HG03175 (cell line): ENCODE results near the gene TOX2.

Experiments
- ATAC-seq: cut with Tn5 transposase; IDR thresholded peaks from one replicate; pipeline ENCODE4 v1.9.1; 2021; ENCODE audit warnings: mild to moderate bottlenecking, moderate library complexity; ENCODE audit not compliant: unreplicated experiment

Gene TOX2

GRCh38 chr20:43974695-43975094 lies 60.0 kb downstream of the TOX2 start:
- no peak for ATAC-seq

GRCh38 chr20:43975096-43975768 lies 60.6 kb downstream of the TOX2 start:
- no peak for ATAC-seq

DNA sequence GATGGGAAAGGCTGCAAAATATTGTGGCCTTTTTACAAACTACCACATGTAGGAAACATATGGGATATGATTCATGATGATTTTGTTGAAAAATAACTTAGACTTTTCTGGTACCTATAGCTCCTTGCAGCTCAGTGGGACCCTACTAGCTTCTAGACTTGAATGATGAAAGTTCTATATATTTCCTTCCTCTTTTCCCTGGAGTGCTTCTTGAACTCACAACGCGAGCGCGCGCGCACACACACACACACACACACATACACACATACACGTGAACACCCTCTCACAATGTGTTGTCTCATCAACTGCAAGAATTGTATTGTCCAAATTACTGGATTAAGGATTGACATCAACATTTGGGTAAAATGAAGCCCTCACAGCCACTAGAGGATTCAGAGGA lies 61.9 kb downstream of the TOX2 start:
- ATAC-seq, result no peak

DNA sequence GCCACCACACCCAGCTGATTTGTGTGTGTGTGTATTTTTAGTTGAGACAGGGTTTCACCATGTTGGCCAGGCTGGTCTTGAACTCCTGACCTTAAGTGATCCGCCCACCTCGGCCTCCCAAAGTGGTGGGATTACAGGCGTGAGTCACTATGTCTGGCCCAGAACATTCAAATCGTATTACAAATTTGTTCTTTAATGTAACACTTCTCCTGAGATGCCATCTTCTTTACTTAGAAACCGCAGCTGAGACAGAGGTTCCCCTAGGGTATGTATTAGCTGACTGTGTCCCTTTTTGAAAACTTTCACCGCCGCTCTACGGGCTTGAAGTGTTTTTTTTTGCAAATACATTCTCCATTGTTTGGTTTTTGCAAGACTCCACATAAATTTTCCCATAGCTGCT lies 62.6 kb downstream of the TOX2 start:
- no peak for ATAC-seq

GRCh38 chr20:43977962-43978361 lies 63.3 kb downstream of the TOX2 start:
- no peak for ATAC-seq

DNA sequence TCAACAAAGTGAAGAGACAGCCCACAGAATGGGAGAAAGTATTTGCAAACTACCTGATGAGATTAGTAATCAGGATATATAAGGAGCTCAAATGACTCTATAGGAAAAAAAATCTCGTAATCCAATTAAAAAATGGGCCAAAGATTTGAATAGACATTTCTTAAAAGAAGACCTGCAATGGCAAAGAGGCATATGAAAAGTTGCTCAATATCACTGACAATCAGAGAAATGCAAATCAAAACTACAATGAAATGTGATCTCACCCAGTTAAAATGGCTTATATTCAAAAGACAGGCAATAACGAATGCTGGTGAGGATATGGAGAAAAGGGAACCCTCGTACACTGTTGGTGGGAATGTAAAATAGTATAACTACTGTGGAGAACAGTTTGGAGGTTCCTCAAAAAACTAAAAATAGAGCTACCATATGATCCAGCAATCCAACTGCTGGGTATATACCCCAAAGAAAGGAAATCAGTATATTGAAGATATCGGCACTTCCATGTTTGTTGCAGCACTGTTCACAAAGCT lies 65.0 kb downstream of the TOX2 start:
- no peak for ATAC-seq

- ATAC-seq, result no peak
These were observed 66.9 kb downstream of the TOX2 start for GRCh38 chr20:43981540-43981939.

DNA sequence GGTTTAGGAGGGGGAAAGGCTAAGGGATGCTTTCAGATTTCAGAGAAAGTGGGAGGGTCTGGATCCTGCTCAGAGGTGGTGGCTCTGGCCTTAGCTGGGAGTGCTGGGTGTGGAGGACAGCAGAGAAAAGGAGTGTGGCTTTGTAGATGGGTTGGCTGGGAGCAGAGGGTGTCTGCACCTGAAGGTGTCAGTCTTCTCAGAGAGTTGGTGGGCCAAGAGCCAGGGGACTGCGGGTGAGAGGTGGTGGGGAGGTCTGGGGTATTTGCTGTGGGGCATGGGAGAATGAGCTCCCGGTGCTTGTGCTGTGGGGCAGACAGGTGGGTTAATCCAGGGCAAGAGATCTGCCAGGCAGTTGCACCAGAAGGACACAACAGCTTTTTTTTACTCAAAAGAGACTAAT lies 67.4 kb downstream of the TOX2 start:
- no peak for ATAC-seq

GRCh38 chr20:43982886-43983285 lies 68.2 kb downstream of the TOX2 start:
- ATAC-seq, result no peak

GRCh38 chr20:43983359-43983758 lies 68.7 kb downstream of the TOX2 start:
- ATAC-seq, result no peak

GRCh38 chr20:43983904-43984361 lies 69.3 kb downstream of the TOX2 start:
- no peak for ATAC-seq

DNA sequence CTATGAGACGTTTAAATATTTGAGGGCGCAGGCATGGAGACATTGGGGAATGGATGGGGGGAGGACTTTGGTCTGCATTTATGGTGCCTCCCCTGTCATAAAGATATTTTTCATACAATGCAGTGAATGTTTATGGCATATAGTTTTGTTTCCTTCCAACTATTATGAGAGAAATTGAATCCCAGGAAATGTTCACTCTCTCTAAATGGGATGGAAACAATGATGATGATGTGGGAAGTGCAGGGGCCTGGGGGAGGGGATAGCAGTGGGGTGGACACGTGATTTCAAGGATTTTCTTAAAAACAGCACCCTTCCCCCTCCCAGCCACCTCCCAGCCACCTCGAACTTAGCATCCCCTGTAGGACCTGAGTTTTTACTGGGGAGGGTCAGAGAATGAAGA lies 69.9 kb downstream of the TOX2 start:
- no peak for ATAC-seq

DNA sequence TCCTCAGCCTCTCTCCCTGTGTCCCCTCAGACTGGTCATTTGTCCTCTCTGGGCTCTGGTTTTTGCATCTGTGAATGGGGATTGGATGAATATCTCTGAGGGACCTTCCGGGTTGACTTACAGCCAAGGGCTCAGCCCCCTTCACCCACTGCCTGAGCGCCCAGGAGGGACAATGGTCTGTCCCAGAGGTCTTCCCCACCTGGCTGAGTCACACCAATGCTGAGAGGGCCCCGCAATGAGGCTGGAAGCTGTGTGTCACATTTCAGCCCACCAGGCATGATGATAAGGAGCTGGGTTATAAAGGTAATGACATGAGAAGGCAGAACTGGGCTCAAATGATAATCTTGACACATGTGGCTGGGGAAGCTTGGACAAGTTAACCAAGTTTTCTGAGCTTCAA lies 70.5 kb downstream of the TOX2 start:
- no peak for ATAC-seq

DNA sequence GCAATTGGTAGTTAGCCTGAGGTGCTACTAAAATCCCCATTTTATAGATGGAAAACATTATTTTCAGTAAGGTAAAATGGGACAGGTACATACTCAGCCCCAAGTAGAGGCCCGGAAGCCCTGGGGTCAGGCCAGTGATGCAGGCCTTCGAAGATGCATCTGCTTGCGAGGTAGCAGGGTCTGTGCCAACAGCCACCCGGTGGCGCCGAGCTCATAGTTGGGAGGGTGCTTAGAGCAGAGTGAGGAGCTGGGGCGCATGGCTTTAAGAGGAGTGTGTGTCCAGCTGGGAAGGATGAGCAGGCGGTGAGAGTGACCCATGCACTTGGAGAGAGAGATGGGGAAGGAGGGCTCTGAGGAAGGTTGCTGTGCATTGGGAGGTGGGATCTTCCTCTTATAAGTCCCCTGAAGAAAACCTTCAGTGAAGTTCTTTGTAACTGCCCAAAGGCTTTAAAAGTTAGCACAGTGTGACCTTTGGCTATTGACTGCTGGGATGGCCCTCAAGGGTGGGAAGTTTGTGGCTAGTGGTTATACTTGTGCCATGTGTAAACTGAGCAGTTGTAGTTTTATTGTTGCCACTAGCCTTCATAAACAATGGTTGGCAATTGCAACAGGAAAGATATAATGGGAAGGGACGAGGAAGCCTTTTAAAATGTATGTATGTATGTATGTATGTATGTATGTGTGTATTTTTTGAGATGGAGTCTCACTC lies 71.1 kb downstream of the TOX2 start:
- ATAC-seq, result no peak

DNA sequence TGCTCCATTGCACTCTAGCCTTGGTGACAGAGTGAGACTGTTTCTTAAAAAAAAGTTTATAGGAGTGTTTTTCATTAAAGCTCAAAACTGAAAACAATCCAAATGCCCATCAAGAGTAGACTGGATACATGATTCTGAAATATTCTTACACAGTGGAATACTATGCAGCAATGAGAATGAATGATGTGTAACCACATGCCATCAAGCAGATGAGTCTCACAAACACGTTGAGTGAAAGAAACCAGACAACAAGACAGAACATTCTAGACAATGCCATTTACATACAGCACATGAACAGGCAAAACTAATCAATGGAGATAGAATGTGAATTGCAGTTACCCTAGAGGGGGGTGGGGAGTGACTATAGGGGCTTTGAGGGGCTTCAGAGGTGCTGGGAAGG lies 72.4 kb downstream of the TOX2 start:
- ATAC-seq, result no peak

GRCh38 chr20:43987531-43987930 lies 72.9 kb downstream of the TOX2 start:
- ATAC-seq, result no peak

DNA sequence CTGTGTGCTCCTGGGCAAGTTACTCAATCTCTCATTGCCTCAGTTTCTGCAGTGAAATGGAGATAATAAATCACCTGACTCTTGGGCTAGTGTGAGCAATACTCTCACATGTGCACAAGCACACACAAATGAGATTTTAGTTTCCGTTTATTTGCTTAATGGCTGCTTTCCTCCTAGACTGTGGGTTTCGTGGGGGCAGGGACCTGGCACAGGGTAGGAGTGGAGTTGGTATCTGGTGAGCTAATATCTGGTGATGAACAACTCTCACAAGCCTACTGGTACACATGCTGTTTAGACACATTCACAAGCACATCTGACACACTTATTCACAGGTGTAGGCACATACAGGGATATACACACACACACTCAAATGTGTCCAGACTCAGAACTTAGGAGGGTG lies 73.8 kb downstream of the TOX2 start:
- ATAC-seq, result no peak

GRCh38 chr20:43988867-43989266 lies 74.2 kb downstream of the TOX2 start:
- no peak for ATAC-seq

DNA sequence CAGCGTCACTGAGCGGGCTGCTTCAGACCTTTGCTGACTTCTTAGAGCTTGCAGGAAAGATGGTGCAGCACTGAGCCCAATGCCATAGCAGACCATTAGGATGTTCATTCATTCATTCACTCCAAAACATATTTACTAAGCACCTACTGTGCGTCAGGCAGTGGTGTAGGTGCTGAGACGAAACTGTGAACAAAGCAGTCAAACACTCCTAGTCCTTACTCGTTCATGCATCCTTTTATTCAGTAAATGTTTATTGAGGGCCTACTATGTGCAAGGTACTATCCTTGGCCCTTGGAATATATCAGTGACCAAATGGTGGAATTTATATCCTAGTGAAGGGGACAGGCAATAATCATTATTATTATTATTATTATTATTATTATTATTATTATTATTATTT lies 76.6 kb downstream of the TOX2 start:
- ATAC-seq, result no peak

DNA sequence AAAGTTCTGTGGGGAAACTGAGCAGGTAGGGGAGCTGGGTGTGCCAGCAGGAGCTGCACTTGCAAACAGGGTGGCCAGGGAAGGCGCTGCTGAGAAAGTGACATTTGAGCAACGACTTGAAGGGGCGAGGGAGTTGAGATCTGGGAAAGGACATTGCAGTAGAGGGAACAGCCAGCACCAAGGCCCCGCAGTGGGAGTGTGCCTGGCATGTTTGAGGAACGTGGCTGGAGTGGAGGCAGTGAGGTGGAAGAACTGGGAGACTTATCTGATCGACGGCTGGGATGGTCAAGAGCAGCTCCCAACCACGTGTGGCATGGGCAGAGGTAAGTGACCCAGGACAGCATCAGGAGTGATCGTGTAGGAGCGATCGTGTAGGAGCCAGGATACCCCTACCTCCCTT lies 77.3 kb downstream of the TOX2 start:
- no peak for ATAC-seq

DNA sequence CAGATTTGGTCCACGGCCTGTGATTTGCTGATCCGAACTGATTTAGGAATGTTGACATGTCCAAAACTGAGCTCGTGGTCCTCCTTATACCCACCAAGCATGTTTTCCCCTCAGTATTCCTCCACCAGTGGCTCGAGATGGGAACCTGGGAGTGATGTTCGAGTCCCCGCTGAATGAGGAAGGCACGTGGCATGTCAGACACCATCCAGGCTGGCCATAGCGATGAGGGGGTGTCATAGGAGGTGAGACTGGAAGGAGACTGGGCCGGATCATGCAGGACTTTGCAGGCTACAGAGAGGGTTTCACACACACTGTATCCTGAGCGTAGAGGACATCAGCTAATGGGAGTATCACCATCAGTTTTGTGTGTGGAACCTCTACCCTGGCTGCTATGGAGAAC lies 78.2 kb downstream of the TOX2 start:
- no peak for ATAC-seq

- no peak for ATAC-seq
These were observed 78.9 kb downstream of the TOX2 start for GRCh38 chr20:43993560-43993959.
